Measurements from ENCODE around the gene SRPX2. TPM values are rescaled to one million over a fixed set of nuclear protein-coding genes. Genes with fewer than 3 reads are reported as not detected.

Gene SRPX2
- not detected in 2 replicates for polyA plus RNA-seq

GRCh38 chrX:100643956-100644860, at the start of gene SRPX2:
TSS of gene SRPX2 (plus strand) at chrX:100644199. CDS start at chrX:100646323, 2,124 bp downstream.

GRCh38 chrX:100636321-100636991, 7.5 kb upstream of the SRPX2 start, which contains the start of gene TSPAN6:
TSS of gene TSPAN6 (minus strand) at chrX:100636806. CDS start at chrX:100636694, 112 bp downstream.

Other genes starting within 250 kb of the SRPX2 start
- gene PCDH19, start 233.9 kb upstream of the SRPX2 start, polyA plus RNA-seq = 6.9 and 8.8 TPM in 2 replicates
- not detected in 2 replicates for gene TNMD, start 59.3 kb upstream of the SRPX2 start, polyA plus RNA-seq
- gene TSPAN6, start 7.4 kb upstream of the SRPX2 start, polyA plus RNA-seq = 4.5 and 8.6 TPM in 2 replicates
- 1.0 and 2.0 TPM in 2 replicates for gene SYTL4, start 87.9 kb downstream of the SRPX2 start, polyA plus RNA-seq
- 5.4 and 6.8 TPM in 2 replicates for gene CSTF2, start 176.2 kb downstream of the SRPX2 start, polyA plus RNA-seq
- gene NOX1, start 230.2 kb downstream of the SRPX2 start, polyA plus RNA-seq = 0.13 and 0.38 TPM in 2 replicates